Muscle of leg (tissue), 11 donors: ENCODE measurements around the gene PHYKPL. TPM values are rescaled to one million over a fixed set of nuclear protein-coding genes. Genes with fewer than 3 reads are reported as not detected.

Experiments
- DNase-seq: peaks from one replicate; pipeline ENCODE4 v3.0.0; 2013
- H3K27ac ChIP-seq: one replicate; pipeline ENCODE4 v1.5.1; 2013; ENCODE audit warnings: mild to moderate bottlenecking, low read length, control low read depth
- H3K27me3 ChIP-seq: one replicate; pipeline ENCODE4 v1.6.1; 2013; ENCODE audit warnings: low read length; ENCODE audit not compliant: control insufficient read depth, insufficient read depth
- H3K36me3 ChIP-seq: one replicate; pipeline ENCODE4 v1.6.1; 2013; ENCODE audit warnings: low read length; ENCODE audit not compliant: control insufficient read depth, insufficient read depth
- H3K4me1 ChIP-seq: one replicate; pipeline ENCODE4 v1.6.1; 2013; ENCODE audit warnings: low read length; ENCODE audit not compliant: control insufficient read depth, insufficient read depth
- H3K4me3 ChIP-seq: one replicate; pipeline ENCODE4 v1.5.1; 2013; ENCODE audit warnings: low read length, control low read depth
- H3K9me3 ChIP-seq: replicated peaks from 2 replicates; pipeline ENCODE4 v1.6.1; 2013; ENCODE audit warnings: low read depth, low read length; ENCODE audit not compliant: control insufficient read depth
- WGBS: methylation state at CpG from one replicate; pipeline ENCODE4 v1.1.5; 2013; ENCODE audit warnings: missing lambda C conversion rate; ENCODE audit not compliant: insufficient coverage; 5-methylcytosine and 5-hydroxymethylcytosine counted together
- polyA plus RNA-seq, 8 donors: library from polyadenylated mRNA; unstranded; fragments of 120-200 nt; gene quantifications; one replicate each; pipeline versions ENCODE4 v1.2.1 to v1.2.3, GENCODE V29; 2013; ENCODE audit warnings: inconsistent platforms in 1 of 8, low replicate concordance in 1 of 8; ENCODE audit not compliant: insufficient read length in 8 of 8, insufficient read depth in 1 of 8
- total RNA-seq: library from RNA; stranded (reverse); fragments of 120-200 nt; gene quantifications from one replicate; pipeline ENCODE4 v1.2.4, GENCODE V29; 2013

Gene PHYKPL
- total and polyA plus RNA-seq, 9 donors: 36.0 to 81.7 (median 45.3) TPM

GRCh38 chr5:178216779-178217178 lies 15.8 kb downstream of the PHYKPL start:
- Histone ChIP-seq H3K4me3 (no peak overlapping the region), H3K4me1 (peaks cover 6% of the 10 kb centered on the region), H3K27ac (no peak overlapping the region), H3K9me3 (no peaks in the 10 kb centered on the region), H3K36me3 (peaks cover 67% of the 10 kb centered on the region), H3K27me3 (no peaks in the 10 kb centered on the region)
- WGBS: 83% methylated on average over 1 of the region's 3 CpGs
- no peak for DNase-seq

- peaks cover 67% of the 10 kb centered on the region for H3K36me3 ChIP-seq
- no peaks in the 10 kb centered on the region for H3K9me3 ChIP-seq
- WGBS: no CpG with 5 or more reads among the region's 5 CpGs
- no peak overlapping the region for H3K4me3 ChIP-seq
- no peaks in the 10 kb centered on the region for H3K27me3 ChIP-seq
- H3K4me1 ChIP-seq: peaks cover 1% of the 10 kb centered on the region
- H3K27ac ChIP-seq: no peak overlapping the region
- DNase-seq: no peak
Measured at GRCh38 chr5:178216088-178216534, 16.5 kb downstream of the PHYKPL start.

- 78% methylated on average over 7 of the region's 13 CpGs for WGBS
- H3K36me3 ChIP-seq: peaks cover 68% of the 10 kb centered on the region
- no peaks in the 10 kb centered on the region for H3K4me1 ChIP-seq
- H3K27ac ChIP-seq: no peak overlapping the region
- no peaks in the 10 kb centered on the region for H3K9me3 ChIP-seq
- no peaks in the 10 kb centered on the region for H3K27me3 ChIP-seq
- DNase-seq: no peak
- H3K4me3 ChIP-seq: no peak overlapping the region
Measured at GRCh38 chr5:178215280-178216002, 17.2 kb downstream of the PHYKPL start.

- H3K27me3 ChIP-seq: no peaks in the 10 kb centered on the region
- no peak for DNase-seq
- no peaks in the 10 kb centered on the region for H3K4me1 ChIP-seq
- H3K9me3 ChIP-seq: no peaks in the 10 kb centered on the region
- no peak overlapping the region for H3K27ac ChIP-seq
- no peak overlapping the region for H3K4me3 ChIP-seq
- 87% methylated on average over 3 of the region's 6 CpGs for WGBS
- peaks cover 79% of the 10 kb centered on the region for H3K36me3 ChIP-seq
Measured at GRCh38 chr5:178214160-178214803, 18.3 kb downstream of the PHYKPL start.

GRCh38 chr5:178213748-178214151 lies 18.9 kb downstream of the PHYKPL start:
- 73% methylated on average over 3 of the region's 8 CpGs for WGBS

GRCh38 chr5:178213003-178213461 lies 19.6 kb downstream of the PHYKPL start:
- Histone ChIP-seq H3K27me3 (no peaks in the 10 kb centered on the region), H3K4me1 (peaks cover 2% of the 10 kb centered on the region), H3K4me3 (no peak overlapping the region), H3K9me3 (no peaks in the 10 kb centered on the region), H3K27ac (no peak overlapping the region), H3K36me3 (peaks cover 87% of the 10 kb centered on the region)
- no peak for DNase-seq
- 74% methylated on average over 2 of the region's 4 CpGs for WGBS

More at GRCh38 chr5:178213748-178214151, 18.9 kb downstream of the PHYKPL start:
- no peak for DNase-seq
- Histone ChIP-seq H3K4me3 (no peak overlapping the region), H3K9me3 (no peaks in the 10 kb centered on the region), H3K36me3 (peaks cover 85% of the 10 kb centered on the region), H3K27ac (no peak overlapping the region), H3K4me1 (no peaks in the 10 kb centered on the region), H3K27me3 (no peaks in the 10 kb centered on the region)

- Histone ChIP-seq H3K9me3 (no peaks in the 10 kb centered on the region), H3K27me3 (no peaks in the 10 kb centered on the region), H3K4me1 (peaks cover 6% of the 10 kb centered on the region), H3K27ac (no peak overlapping the region), H3K36me3 (peaks cover 93% of the 10 kb centered on the region), H3K4me3 (no peak overlapping the region)
- WGBS: 100% methylated on average over 1 of the region's 3 CpGs
- DNase-seq: no peak
Measured at GRCh38 chr5:178212241-178213002, 20.2 kb downstream of the PHYKPL start.

GRCh38 chr5:178211095-178212048 lies 21.2 kb downstream of the PHYKPL start:
- WGBS: 76% methylated on average over 6 of the region's 8 CpGs
- no peak for DNase-seq
- Histone ChIP-seq H3K36me3 (peaks cover 98% of the 10 kb centered on the region), H3K4me1 (peaks cover 15% of the 10 kb centered on the region), H3K27me3 (no peaks in the 10 kb centered on the region), H3K4me3 (no peak overlapping the region), H3K27ac (no peak overlapping the region), H3K9me3 (no peaks in the 10 kb centered on the region)

- no peak for DNase-seq
- H3K9me3 ChIP-seq: no peaks in the 10 kb centered on the region
- peaks cover 98% of the 10 kb centered on the region for H3K36me3 ChIP-seq
- H3K4me3 ChIP-seq: no peak overlapping the region
- no peaks in the 10 kb centered on the region for H3K27me3 ChIP-seq
- WGBS: 100% methylated on average over 1 of the region's 5 CpGs
- peaks cover 22% of the 10 kb centered on the region for H3K4me1 ChIP-seq
- H3K27ac ChIP-seq: no peak overlapping the region
Measured at GRCh38 chr5:178210686-178211085, 21.9 kb downstream of the PHYKPL start.
